DND-41 (cell line): ENCODE results near the gene FARP1.

Experiments
- EZH2 ChIP-seq: IDR thresholded peaks from 3 replicates; pipeline ENCODE4 v1.6.1; 2012; ENCODE audit warnings: borderline replicate concordance, low read depth, mild to moderate bottlenecking, moderate library complexity, low read length, inconsistent platforms; ENCODE audit not compliant: severe bottlenecking
- TF ChIP-seq, protein P1 (sequence below): IDR thresholded peaks from 2 replicates; pipeline ENCODE4 v1.5.1; 2012; ENCODE audit warnings: borderline replicate concordance, low read length, moderate library complexity, mild to moderate bottlenecking; ENCODE audit not compliant: poor library complexity, severe bottlenecking; ENCODE audit errors: extremely low read depth

DNA sequence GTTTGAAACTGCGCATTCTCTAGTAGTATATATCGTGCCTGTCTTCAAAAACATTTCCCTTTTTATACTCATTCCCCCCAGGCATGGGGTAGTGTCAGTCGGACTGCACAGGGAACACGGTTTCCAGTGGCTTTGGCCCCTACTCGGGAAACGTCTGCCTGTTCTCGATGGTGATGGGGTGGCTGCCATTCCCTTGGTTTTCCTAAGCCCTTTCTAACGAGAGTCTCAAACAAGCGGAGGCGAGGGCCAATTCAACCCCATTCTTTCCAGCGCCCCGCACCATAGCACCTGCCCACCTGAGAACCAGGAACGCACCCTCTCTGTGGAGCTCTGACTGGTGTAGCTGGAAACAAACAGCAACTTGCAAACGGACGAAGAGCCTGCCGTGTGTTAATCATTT lies 306.4 kb downstream of the FARP1 start:
- TF ChIP-seq, protein P1, sequence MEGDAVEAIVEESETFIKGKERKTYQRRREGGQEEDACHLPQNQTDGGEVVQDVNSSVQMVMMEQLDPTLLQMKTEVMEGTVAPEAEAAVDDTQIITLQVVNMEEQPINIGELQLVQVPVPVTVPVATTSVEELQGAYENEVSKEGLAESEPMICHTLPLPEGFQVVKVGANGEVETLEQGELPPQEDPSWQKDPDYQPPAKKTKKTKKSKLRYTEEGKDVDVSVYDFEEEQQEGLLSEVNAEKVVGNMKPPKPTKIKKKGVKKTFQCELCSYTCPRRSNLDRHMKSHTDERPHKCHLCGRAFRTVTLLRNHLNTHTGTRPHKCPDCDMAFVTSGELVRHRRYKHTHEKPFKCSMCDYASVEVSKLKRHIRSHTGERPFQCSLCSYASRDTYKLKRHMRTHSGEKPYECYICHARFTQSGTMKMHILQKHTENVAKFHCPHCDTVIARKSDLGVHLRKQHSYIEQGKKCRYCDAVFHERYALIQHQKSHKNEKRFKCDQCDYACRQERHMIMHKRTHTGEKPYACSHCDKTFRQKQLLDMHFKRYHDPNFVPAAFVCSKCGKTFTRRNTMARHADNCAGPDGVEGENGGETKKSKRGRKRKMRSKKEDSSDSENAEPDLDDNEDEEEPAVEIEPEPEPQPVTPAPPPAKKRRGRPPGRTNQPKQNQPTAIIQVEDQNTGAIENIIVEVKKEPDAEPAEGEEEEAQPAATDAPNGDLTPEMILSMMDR, result no peak
- no peak for TF ChIP-seq EZH2
